B cell (primary cell): ENCODE measurements around the gene KCNQ2.

ENCODE experiments used
- EZH2 ChIP-seq: IDR thresholded peaks from 2 replicates; pipeline ENCODE4 v1.6.1; 2012; ENCODE audit warnings: borderline replicate concordance, low read depth, mild to moderate bottlenecking, moderate library complexity, low read length; ENCODE audit not compliant: insufficient read depth, poor library complexity, severe bottlenecking
- TF ChIP-seq, protein P1 (sequence below): fragments of 200-600 bp; IDR thresholded peaks from one replicate; pipeline ENCODE4 v1.8.0; 2022; ENCODE audit warnings: antibody characterized with exemption, mild to moderate bottlenecking

- TF ChIP-seq, protein P1, sequence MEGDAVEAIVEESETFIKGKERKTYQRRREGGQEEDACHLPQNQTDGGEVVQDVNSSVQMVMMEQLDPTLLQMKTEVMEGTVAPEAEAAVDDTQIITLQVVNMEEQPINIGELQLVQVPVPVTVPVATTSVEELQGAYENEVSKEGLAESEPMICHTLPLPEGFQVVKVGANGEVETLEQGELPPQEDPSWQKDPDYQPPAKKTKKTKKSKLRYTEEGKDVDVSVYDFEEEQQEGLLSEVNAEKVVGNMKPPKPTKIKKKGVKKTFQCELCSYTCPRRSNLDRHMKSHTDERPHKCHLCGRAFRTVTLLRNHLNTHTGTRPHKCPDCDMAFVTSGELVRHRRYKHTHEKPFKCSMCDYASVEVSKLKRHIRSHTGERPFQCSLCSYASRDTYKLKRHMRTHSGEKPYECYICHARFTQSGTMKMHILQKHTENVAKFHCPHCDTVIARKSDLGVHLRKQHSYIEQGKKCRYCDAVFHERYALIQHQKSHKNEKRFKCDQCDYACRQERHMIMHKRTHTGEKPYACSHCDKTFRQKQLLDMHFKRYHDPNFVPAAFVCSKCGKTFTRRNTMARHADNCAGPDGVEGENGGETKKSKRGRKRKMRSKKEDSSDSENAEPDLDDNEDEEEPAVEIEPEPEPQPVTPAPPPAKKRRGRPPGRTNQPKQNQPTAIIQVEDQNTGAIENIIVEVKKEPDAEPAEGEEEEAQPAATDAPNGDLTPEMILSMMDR, result no peak
- TF ChIP-seq EZH2, result no peak
Observed at GRCh38 chr20:63442100-63442493, 30.4 kb downstream of the KCNQ2 start.
